ENCODE measurements around the gene CAMK1D.

CAMK1D gene

GRCh38 chr10:12504628-12505027, 155.3 kb downstream of the CAMK1D start:
- no peak for TF ChIP-seq CTCF (IDR thresholded peaks at IDR 0.05; ENCODE audit: low read depth, low read length, missing control alignments)
- no peak overlapping the region for H3K4me3 ChIP-seq (ENCODE audit: low read depth, low read length)
- DNase-seq (ENCODE audit: low read depth): no peak

- no peak overlapping the region for H3K4me3 ChIP-seq (ENCODE audit: low read depth, low read length)
- no peak for DNase-seq (ENCODE audit: low read depth)
- TF ChIP-seq CTCF (IDR thresholded peaks at IDR 0.05; ENCODE audit: low read depth, low read length, missing control alignments): no peak
These were observed 156.3 kb downstream of the CAMK1D start for GRCh38 chr10:12505683-12506082.

- DNase-seq (ENCODE audit: low read depth): no peak
- no peak for TF ChIP-seq CTCF (IDR thresholded peaks at IDR 0.05; ENCODE audit: low read depth, low read length, missing control alignments)
- H3K4me3 ChIP-seq (ENCODE audit: low read depth, low read length): no peak overlapping the region
These were observed 158.0 kb downstream of the CAMK1D start for GRCh38 chr10:12507165-12507850.

- DNase-seq (ENCODE audit: low read depth): no peak
- no peak for TF ChIP-seq CTCF (IDR thresholded peaks at IDR 0.05; ENCODE audit: low read depth, low read length, missing control alignments)
- H3K4me3 ChIP-seq (ENCODE audit: low read depth, low read length): no peak overlapping the region
These were observed 158.8 kb downstream of the CAMK1D start for GRCh38 chr10:12508165-12508564.

GRCh38 chr10:12509016-12509793, 159.9 kb downstream of the CAMK1D start:
- TF ChIP-seq CTCF (IDR thresholded peaks at IDR 0.05; ENCODE audit: low read depth, low read length, missing control alignments): no peak
- DNase-seq (ENCODE audit: low read depth): no peak

GRCh38 chr10:12509794-12510100, 160.4 kb downstream of the CAMK1D start:
- no peak for TF ChIP-seq CTCF (IDR thresholded peaks at IDR 0.05; ENCODE audit: low read depth, low read length, missing control alignments)
- DNase-seq (ENCODE audit: low read depth): no peak

More at GRCh38 chr10:12509016-12509793, 159.9 kb downstream of the CAMK1D start:
- H3K4me3 ChIP-seq (ENCODE audit: low read depth, low read length): no peak overlapping the region

More at GRCh38 chr10:12509794-12510100, 160.4 kb downstream of the CAMK1D start:
- H3K4me3 ChIP-seq (ENCODE audit: low read depth, low read length): no peak overlapping the region
